GM23338 (cell line): ENCODE measurements around the gene SBF2. TPM values are rescaled to one million over a fixed set of nuclear protein-coding genes. Genes with fewer than 3 reads are reported as not detected.

ENCODE experiments used
- ATAC-seq: fragments of 200-7000 bp; cut with Tn5 transposase; 3 replicates; pipeline ENCODE4 v1.9.1; 2020
- DNase-seq: peaks from one replicate; pipeline ENCODE4 v3.0.0-alpha.2; 2015; ENCODE audit warnings: low spot score
- H2AFZ ChIP-seq: fragments of 200-600 bp; sonication (generic); 2 replicates; pipeline ENCODE4 v1.8.0; 2016; ENCODE audit warnings: antibody characterized with exemption, mild to moderate bottlenecking, moderate library complexity
- H3F3A ChIP-seq: fragments of 200-600 bp; sonication (generic); replicated peaks from 2 replicates; pipeline ENCODE4 v1.8.0; 2017; ENCODE audit warnings: antibody characterized with exemption, mixed run types, low read depth
- H3K27ac ChIP-seq: fragments of 200-600 bp; sonication (generic); 2 replicates; pipeline ENCODE4 v1.6.1; 2016; ENCODE audit warnings: low read depth
- H3K27me3 ChIP-seq: fragments of 200-600 bp; sonication (generic); 2 replicates; pipeline ENCODE4 v1.8.0; 2016; ENCODE audit warnings: mild to moderate bottlenecking, mixed run types, moderate library complexity; ENCODE audit not compliant: insufficient read depth
- H3K36me3 ChIP-seq: fragments of 200-600 bp; sonication (generic); 2 replicates; pipeline ENCODE4 v1.8.0; 2016; ENCODE audit warnings: mild to moderate bottlenecking; ENCODE audit not compliant: insufficient read depth
- H3K4me1 ChIP-seq: fragments of 200-600 bp; sonication (generic); 2 replicates; pipeline ENCODE4 v1.8.0; 2016; ENCODE audit warnings: mild to moderate bottlenecking, moderate library complexity; ENCODE audit not compliant: insufficient read depth
- H3K4me2 ChIP-seq: fragments of 200-600 bp; sonication (generic); 2 replicates; pipeline ENCODE4 v1.7.1; 2017; ENCODE audit warnings: mixed run types
- H3K4me3 ChIP-seq: fragments of 200-600 bp; sonication (generic); 2 replicates; pipeline ENCODE4 v1.6.1; 2016; ENCODE audit warnings: mixed run types
- H3K79me2 ChIP-seq: fragments of 200-600 bp; sonication (generic); replicated peaks from 2 replicates; pipeline ENCODE4 v1.8.0; 2017; ENCODE audit warnings: mild to moderate bottlenecking; ENCODE audit not compliant: insufficient read depth
- H3K9me2 ChIP-seq: fragments of 200-600 bp; sonication (generic); 2 replicates; pipeline ENCODE4 v1.8.0; 2017; ENCODE audit not compliant: insufficient read depth
- H4K20me1 ChIP-seq: fragments of 200-600 bp; sonication (generic); replicated peaks from 2 replicates; pipeline ENCODE4 v1.8.0; 2017; ENCODE audit warnings: mild to moderate bottlenecking; ENCODE audit not compliant: insufficient read depth
- H3K27ac Mint-ChIP-seq: 2 replicates; pipeline ENCODE4 v1.8.0; 2020; ENCODE audit warnings: inconsistent platforms, mild to moderate bottlenecking, moderate library complexity, mixed read lengths
- H3K27me3 Mint-ChIP-seq: 3 replicates; pipeline ENCODE4 v1.8.0; 2022; ENCODE audit warnings: low read depth, mild to moderate bottlenecking, moderate library complexity, mixed read lengths, inconsistent platforms; ENCODE audit not compliant: insufficient read depth, poor library complexity
- H3K36me3 Mint-ChIP-seq: 3 replicates; pipeline ENCODE4 v1.8.0; 2021; ENCODE audit warnings: low read depth, mild to moderate bottlenecking, inconsistent platforms, moderate library complexity, mixed read lengths
- H3K4me1 Mint-ChIP-seq: 3 replicates; pipeline ENCODE4 v1.8.0; 2020; ENCODE audit warnings: mild to moderate bottlenecking, inconsistent platforms, mixed read lengths
- H3K4me3 Mint-ChIP-seq: 3 replicates; pipeline ENCODE4 v1.8.0; 2021; ENCODE audit warnings: moderate library complexity, mild to moderate bottlenecking, inconsistent platforms, mixed read lengths
- H3K9me3 Mint-ChIP-seq: 3 replicates; pipeline ENCODE4 v1.8.0; 2020; ENCODE audit warnings: moderate library complexity, mild to moderate bottlenecking, inconsistent platforms, mixed read lengths
- CREB1 ChIP-seq: fragments of 250-450 bp; sonication (Bioruptor Pico); IDR thresholded peaks from 2 replicates; pipeline ENCODE4 v1.5.0; 2020; ENCODE audit warnings: low read depth, mild to moderate bottlenecking, moderate library complexity
- EZH2phosphoT487 ChIP-seq: fragments of 200-600 bp; sonication (generic); IDR thresholded peaks from one replicate; pipeline ENCODE4 v1.8.1; 2018; ENCODE audit warnings: antibody characterized with exemption; ENCODE audit not compliant: unreplicated experiment
- JUNB ChIP-seq: IDR thresholded peaks from one replicate; pipeline ENCODE4 v1.6.1; 2016; ENCODE audit warnings: antibody characterized with exemption; ENCODE audit not compliant: unreplicated experiment
- POLR2AphosphoS5 ChIP-seq: IDR thresholded peaks from 2 replicates; pipeline ENCODE4 v1.6.1; 2016; ENCODE audit warnings: antibody characterized with exemption, low read depth
- STAT1 ChIP-seq: IDR thresholded peaks from one replicate; pipeline ENCODE4 v1.6.1; 2016; ENCODE audit warnings: antibody characterized with exemption; ENCODE audit not compliant: unreplicated experiment
- ZNF114 ChIP-seq: fragments of 250-450 bp; sonication (Bioruptor Pico); IDR thresholded peaks from 2 replicates; pipeline ENCODE4 v1.5.0; 2020; ENCODE audit warnings: mild to moderate bottlenecking, moderate library complexity
- polyA plus RNA-seq: library from polyadenylated mRNA; unstranded; fragments of >200 nt; fragmentation: Nextera tagmentation; extraction: Ambion mirVana; gene quantifications from 2 replicates; pipeline ENCODE4 v1.2.1, GENCODE V29; 2016
- total RNA-seq: library from RNA; depleted of rRNA; stranded (reverse); fragments of >200 nt; shearing (Covaris generic); gene quantifications from 2 replicates; pipeline ENCODE4 v1.2.3, GENCODE V29; 2014
- TF ChIP-seq, protein P1 (sequence below): fragments of 250-450 bp; sonication (Bioruptor Pico); IDR thresholded peaks from 2 replicates; pipeline ENCODE4 v1.5.0; 2020; ENCODE audit warnings: mild to moderate bottlenecking, moderate library complexity
- TF ChIP-seq, protein P2 (sequence below): IDR thresholded peaks from one replicate; pipeline ENCODE4 v1.6.1; 2018; ENCODE audit warnings: antibody characterized with exemption; ENCODE audit not compliant: unreplicated experiment
- TF ChIP-seq, protein P3 (sequence below), 2 experiments: fragments of 200-600 bp in 1 of 2; sonication (generic) in 1 of 2; conservative IDR thresholded peaks; 2 replicates each; pipeline versions ENCODE4 v1.5.1 to v1.6.1; 2016 to 2017; ENCODE audit warnings: antibody characterized with exemption in 2 of 2, low read depth in 2 of 2, mild to moderate bottlenecking in 2 of 2, moderate library complexity in 1 of 2

SBF2 gene
- total and polyA plus RNA-seq, 2 experiments from 2014 or later = 25.6 to 53.5 TPM

DNA sequence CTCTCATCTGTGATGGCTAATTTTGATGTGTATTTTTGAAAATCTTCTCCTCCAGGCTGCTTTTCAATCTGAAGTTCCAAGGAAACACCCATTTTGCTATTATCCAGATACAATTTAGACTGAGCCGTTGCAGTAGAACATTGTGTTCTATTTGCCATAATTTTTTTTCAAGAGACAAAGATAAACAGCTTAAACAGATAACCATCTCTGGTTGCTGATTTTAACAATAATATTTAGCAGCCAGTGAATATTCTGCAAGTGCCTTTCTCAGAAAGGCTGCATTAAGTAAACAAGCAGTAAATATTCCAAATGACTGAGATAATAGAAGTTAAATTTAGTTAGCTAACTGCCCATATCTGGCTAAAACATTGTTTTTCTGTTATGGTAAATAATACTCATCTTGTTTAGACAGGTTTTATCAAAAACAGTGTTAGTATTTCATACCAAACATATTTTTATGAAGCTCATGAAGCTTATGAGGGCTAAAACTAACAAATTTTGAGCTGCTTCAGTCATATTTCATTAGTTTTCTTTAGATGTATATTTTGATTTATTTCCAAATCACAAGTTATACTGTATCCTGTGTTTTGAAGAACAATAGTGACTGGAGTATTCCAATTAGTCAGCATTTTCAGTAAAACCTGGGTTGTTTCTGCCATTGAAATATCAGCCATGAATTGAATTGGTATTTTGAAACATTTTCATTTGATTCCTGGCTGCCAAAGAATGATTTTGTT is 206.7 kb downstream of the SBF2 start (continued):
- TF ChIP-seq, protein P1, sequence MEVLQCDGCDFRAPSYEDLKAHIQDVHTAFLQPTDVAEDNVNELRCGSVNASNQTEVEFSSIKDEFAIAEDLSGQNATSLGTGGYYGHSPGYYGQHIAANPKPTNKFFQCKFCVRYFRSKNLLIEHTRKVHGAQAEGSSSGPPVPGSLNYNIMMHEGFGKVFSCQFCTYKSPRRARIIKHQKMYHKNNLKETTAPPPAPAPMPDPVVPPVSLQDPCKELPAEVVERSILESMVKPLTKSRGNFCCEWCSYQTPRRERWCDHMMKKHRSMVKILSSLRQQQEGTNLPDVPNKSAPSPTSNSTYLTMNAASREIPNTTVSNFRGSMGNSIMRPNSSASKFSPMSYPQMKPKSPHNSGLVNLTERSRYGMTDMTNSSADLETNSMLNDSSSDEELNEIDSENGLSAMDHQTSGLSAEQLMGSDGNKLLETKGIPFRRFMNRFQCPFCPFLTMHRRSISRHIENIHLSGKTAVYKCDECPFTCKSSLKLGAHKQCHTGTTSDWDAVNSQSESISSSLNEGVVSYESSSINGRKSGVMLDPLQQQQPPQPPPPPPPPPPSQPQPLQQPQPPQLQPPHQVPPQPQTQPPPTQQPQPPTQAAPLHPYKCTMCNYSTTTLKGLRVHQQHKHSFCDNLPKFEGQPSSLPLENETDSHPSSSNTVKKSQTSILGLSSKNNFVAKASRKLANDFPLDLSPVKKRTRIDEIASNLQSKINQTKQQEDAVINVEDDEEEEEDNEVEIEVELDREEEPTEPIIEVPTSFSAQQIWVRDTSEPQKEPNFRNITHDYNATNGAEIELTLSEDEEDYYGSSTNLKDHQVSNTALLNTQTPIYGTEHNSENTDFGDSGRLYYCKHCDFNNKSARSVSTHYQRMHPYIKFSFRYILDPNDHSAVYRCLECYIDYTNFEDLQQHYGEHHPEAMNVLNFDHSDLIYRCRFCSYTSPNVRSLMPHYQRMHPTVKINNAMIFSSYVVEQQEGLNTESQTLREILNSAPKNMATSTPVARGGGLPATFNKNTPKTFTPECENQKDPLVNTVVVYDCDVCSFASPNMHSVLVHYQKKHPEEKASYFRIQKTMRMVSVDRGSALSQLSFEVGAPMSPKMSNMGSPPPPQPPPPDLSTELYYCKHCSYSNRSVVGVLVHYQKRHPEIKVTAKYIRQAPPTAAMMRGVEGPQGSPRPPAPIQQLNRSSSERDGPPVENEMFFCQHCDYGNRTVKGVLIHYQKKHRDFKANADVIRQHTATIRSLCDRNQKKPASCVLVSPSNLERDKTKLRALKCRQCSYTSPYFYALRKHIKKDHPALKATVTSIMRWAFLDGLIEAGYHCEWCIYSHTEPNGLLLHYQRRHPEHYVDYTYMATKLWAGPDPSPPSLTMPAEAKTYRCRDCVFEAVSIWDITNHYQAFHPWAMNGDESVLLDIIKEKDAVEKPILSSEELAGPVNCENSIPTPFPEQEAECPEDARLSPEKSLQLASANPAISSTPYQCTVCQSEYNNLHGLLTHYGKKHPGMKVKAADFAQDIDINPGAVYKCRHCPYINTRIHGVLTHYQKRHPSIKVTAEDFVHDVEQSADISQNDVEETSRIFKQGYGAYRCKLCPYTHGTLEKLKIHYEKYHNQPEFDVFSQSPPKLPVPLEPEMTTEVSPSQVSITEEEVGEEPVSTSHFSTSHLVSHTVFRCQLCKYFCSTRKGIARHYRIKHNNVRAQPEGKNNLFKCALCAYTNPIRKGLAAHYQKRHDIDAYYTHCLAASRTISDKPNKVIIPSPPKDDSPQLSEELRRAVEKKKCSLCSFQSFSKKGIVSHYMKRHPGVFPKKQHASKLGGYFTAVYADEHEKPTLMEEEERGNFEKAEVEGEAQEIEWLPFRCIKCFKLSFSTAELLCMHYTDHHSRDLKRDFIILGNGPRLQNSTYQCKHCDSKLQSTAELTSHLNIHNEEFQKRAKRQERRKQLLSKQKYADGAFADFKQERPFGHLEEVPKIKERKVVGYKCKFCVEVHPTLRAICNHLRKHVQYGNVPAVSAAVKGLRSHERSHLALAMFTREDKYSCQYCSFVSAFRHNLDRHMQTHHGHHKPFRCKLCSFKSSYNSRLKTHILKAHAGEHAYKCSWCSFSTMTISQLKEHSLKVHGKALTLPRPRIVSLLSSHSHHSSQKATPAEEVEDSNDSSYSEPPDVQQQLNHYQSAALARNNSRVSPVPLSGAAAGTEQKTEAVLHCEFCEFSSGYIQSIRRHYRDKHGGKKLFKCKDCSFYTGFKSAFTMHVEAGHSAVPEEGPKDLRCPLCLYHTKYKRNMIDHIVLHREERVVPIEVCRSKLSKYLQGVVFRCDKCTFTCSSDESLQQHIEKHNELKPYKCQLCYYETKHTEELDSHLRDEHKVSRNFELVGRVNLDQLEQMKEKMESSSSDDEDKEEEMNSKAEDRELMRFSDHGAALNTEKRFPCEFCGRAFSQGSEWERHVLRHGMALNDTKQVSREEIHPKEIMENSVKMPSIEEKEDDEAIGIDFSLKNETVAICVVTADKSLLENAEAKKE = no peak
- no peak for TF ChIP-seq POLR2AphosphoS5

DNA sequence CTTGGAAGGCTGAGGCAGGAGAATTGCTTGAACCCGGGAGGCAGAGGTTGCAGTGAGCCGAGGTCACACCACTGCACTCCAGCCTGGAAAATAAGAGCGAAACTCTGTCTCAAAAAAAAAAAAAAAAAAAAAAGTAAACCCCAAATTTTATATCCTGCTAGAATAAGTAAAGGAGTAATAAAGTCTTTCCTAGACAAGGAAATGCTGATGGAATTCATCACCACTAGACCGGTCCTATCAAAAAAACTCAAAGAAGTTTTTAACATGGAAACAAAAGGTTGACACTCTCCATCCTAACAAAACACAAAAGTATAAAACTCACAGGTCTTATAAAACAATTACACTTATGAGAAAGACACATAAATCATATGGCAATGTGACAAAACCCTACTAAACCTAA is 213.9 kb downstream of the SBF2 start:
- Histone ChIP-seq H3F3A (no peaks in the 10 kb centered on the region), H4K20me1 (no peaks in the 10 kb centered on the region), H3K4me1 (no peaks in the 10 kb centered on the region), H3K36me3 (no peaks in the 10 kb centered on the region), H3K4me3 (no peak overlapping the region), H3K4me2 (no peak overlapping the region), H3K27ac (no peak overlapping the region), H3K9me2 (no peaks in the 10 kb centered on the region), H3K27me3 (no peaks in the 10 kb centered on the region), H2AFZ (no peak overlapping the region), H3K79me2 (peaks cover 24% of the 10 kb centered on the region)
- H3K36me3 Mint-ChIP-seq = peaks cover 35% of the 10 kb centered on the region; the same call in 2 of the 3 replicates
- H3K4me1 Mint-ChIP-seq = peaks cover 9% of the 10 kb centered on the region; the same call in 2 of the 3 replicates
- H3K27ac Mint-ChIP-seq = no peak overlapping the region
- DNase-seq (no peak), ATAC-seq (no peak)
- no peak overlapping the region for H3K4me3 Mint-ChIP-seq
- TF ChIP-seq, protein P2, sequence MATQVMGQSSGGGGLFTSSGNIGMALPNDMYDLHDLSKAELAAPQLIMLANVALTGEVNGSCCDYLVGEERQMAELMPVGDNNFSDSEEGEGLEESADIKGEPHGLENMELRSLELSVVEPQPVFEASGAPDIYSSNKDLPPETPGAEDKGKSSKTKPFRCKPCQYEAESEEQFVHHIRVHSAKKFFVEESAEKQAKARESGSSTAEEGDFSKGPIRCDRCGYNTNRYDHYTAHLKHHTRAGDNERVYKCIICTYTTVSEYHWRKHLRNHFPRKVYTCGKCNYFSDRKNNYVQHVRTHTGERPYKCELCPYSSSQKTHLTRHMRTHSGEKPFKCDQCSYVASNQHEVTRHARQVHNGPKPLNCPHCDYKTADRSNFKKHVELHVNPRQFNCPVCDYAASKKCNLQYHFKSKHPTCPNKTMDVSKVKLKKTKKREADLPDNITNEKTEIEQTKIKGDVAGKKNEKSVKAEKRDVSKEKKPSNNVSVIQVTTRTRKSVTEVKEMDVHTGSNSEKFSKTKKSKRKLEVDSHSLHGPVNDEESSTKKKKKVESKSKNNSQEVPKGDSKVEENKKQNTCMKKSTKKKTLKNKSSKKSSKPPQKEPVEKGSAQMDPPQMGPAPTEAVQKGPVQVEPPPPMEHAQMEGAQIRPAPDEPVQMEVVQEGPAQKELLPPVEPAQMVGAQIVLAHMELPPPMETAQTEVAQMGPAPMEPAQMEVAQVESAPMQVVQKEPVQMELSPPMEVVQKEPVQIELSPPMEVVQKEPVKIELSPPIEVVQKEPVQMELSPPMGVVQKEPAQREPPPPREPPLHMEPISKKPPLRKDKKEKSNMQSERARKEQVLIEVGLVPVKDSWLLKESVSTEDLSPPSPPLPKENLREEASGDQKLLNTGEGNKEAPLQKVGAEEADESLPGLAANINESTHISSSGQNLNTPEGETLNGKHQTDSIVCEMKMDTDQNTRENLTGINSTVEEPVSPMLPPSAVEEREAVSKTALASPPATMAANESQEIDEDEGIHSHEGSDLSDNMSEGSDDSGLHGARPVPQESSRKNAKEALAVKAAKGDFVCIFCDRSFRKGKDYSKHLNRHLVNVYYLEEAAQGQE = no peak
- TF ChIP-seq JUNB = no peak
- TF ChIP-seq, protein P3, sequence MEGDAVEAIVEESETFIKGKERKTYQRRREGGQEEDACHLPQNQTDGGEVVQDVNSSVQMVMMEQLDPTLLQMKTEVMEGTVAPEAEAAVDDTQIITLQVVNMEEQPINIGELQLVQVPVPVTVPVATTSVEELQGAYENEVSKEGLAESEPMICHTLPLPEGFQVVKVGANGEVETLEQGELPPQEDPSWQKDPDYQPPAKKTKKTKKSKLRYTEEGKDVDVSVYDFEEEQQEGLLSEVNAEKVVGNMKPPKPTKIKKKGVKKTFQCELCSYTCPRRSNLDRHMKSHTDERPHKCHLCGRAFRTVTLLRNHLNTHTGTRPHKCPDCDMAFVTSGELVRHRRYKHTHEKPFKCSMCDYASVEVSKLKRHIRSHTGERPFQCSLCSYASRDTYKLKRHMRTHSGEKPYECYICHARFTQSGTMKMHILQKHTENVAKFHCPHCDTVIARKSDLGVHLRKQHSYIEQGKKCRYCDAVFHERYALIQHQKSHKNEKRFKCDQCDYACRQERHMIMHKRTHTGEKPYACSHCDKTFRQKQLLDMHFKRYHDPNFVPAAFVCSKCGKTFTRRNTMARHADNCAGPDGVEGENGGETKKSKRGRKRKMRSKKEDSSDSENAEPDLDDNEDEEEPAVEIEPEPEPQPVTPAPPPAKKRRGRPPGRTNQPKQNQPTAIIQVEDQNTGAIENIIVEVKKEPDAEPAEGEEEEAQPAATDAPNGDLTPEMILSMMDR (conservative IDR thresholded peaks at IDR 0.05; ENCODE audit: low read depth in 2 of 2) = no peak
- TF ChIP-seq EZH2phosphoT487 = no peak
- TF ChIP-seq CREB1 = no peak
- TF ChIP-seq STAT1 = no peak
- TF ChIP-seq POLR2AphosphoS5 = no peak
- no peak for TF ChIP-seq ZNF114 (CRISPR knock-in tag)
- H3K27me3 Mint-ChIP-seq = peaks cover 5% of the 10 kb centered on the region
- H3K9me3 Mint-ChIP-seq = peaks cover 34% of the 10 kb centered on the region
